HG02759 (cell line): ENCODE data around the gene DERA.

Source experiments
- ATAC-seq: cut with Tn5 transposase; IDR thresholded peaks from one replicate; pipeline ENCODE4 v1.9.1; 2021; ENCODE audit warnings: mild to moderate bottlenecking, moderate library complexity; ENCODE audit not compliant: unreplicated experiment

The DERA gene

DNA sequence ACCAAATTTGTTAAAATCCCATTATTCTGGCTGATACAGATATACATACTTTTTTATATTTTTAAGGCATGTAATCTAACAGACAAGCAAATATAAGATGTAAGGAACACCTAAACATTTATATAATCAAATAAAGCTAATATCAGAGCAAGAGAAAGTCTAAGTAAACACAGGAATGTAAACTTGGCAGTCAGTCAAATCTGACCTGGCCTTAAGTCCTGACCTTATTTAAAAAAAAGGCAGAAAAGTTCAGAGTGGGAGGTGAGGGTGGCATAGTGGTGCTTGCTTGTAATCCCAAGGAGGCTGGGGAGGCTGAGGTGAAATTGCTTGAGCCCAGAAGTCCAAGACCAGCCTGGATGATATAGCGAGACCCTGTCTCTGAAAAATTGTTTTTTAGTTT is 152.6 kb downstream of the DERA start:
- ATAC-seq, result no peak

DNA sequence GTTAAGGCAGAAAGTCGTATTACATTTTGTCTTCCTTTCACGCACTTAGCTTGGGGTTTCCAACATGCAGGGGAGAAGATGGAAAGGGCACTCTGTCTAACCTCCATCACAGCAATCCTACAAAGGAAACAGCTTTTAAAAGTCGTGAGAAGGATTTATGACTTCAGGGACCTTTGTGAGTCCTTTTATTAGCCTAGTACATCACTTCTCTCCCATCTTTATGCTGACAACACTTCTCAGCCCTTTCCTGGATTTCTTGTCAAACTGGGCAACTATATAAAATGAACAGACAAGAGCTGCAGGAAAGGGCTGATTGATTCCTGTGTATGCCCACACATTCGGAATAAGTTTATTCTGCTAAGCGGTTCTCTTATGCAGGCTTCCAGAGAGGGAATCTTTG is 159.0 kb downstream of the DERA start:
- no peak for ATAC-seq

DNA sequence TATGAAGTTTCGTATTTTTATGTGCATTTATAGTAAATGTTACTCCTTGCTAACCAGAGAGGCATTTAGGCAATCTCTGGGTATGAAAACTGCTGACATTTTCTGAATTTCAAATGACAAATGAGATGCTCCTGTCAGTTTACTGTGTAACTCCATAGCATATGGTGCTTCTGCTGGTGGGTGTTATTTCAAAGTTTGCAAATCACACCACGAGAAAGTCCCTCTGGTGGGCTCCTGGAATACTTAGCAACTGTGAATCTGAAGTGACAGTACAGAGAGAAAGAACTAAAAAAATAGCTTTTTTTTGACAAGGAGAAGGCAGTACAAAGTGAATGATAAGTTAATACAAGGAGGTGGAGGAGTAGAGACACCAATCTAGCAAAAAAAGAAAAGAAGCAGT is 161.5 kb downstream of the DERA start:
- ATAC-seq, result no peak

DNA sequence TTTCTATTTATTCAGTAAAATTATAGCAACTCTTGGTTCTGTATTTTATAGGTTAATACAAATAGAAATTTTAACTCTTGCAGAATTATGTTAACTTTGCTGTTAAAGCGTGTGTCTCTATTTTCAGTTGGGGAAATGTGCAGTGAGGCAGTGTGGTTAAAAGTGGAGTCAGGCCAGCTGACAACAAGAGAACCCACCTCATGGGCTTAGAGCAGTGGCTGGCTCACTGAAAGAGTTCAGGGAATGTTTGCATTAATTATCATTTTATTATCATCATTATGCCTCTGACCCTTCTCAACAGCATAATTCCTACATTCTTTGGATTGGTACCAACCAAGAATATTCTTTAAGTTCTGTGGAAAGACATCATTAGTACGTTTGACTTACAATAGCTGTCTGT is 163.8 kb downstream of the DERA start:
- ATAC-seq, result no peak

DNA sequence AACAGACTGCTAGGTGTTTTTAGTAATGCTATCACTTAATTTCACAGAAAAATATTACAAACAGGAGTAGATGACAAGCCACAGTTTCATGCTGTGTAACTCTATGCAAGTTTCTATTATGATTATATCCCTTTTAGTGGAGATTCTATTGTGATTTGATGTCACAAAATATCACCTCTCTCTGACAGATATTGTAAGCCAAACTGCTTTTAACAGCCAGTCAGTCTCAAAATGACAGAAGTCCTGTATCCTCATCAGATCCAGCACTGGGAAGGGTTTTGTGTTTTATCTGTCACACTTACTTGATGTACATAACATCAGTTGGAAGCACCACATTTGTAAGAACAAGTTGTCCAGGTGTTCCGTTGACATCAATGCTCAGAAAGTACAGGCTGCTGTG is 164.8 kb downstream of the DERA start:
- ATAC-seq, result no peak

DNA sequence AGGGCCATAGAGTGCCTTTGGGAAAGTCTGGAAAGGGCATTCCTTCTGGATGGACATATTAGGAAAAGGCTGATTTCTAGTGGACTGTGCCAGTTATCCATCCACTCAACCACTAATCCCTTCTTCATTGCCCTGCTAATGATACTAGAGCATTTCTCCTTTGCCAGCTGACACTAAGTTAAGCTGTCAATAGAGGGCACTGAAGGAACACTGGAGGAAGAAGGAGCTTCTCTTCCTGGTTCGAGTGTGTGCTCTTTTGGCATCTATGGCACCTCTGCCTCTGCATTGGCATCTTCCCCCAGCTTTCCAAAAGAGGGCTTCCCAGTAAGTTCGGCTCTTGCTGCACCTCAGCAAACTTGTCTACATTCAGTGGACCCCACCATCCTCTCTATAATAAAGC is 165.4 kb downstream of the DERA start:
- ATAC-seq, result peak; percentile 84

DNA sequence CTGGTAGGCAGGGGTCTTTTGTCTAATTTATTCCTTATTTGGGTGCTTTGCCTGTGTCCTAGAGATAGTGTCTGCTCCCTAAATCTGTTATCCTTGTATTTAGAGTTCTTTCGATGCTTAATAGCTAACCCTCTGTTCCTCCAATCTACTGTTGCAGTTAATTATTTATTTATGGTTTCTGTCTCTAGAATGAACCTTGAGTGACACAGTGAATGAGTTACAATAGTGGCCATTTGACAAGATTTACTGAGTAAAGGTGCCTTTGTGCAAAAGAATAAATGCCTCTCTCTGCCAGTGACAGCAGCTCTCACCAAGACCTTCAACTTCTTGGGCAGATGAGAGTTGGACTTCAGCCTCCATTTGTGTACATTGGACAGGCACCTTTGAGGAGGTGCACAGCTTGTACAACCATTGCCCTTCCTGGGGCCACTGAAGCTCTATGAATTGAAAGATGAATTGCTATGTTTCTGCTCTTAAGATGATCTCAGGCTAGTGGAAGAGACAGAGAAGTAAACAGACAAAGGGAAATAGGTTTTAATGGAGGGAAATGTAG is 165.9 kb downstream of the DERA start:
- peak; percentile 46 for ATAC-seq

DNA sequence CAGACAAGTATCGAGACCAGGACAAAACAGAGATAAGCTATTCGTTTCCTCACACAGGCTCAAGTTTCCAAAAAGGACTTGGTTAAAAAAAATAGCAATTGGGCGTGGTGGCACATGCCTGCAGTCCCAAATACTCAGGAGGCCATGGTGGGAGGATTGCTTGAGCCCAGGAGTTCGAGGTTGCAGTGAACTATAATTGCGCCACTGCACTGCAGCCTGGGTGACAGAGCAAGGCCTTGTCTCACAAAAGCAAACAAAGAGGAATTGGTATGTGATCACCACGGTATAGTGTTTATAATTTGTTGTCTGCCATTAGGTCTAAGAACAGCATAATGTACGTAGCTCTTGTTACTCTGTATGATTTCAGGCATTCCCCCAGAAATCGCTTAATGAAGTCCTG is 175.3 kb downstream of the DERA start:
- no peak for ATAC-seq

DNA sequence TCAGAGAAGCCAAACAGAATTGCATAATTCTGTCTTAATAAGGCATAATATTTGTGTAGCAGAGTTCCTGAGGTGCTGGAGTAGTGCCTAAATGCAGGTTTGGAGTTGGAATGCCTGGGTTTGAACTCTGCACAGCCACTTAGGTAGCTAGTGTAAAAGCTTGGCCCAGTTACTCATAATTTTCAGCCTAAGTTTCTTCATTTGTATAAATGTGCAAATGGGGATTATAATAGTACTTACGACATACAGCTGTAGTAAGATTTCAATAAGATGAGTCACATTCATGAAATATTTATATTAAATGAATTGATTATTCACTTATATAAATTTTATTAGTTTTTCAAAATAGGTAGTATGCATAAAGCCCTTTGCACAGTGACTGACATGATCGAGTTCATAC is 175.8 kb downstream of the DERA start:
- ATAC-seq, result no peak
